ENCODE data around the gene CCDC70.
A peak's percentile ranks its signal among the peaks of the same experiment; 100 is the strongest.

The CCDC70 gene

DNA sequence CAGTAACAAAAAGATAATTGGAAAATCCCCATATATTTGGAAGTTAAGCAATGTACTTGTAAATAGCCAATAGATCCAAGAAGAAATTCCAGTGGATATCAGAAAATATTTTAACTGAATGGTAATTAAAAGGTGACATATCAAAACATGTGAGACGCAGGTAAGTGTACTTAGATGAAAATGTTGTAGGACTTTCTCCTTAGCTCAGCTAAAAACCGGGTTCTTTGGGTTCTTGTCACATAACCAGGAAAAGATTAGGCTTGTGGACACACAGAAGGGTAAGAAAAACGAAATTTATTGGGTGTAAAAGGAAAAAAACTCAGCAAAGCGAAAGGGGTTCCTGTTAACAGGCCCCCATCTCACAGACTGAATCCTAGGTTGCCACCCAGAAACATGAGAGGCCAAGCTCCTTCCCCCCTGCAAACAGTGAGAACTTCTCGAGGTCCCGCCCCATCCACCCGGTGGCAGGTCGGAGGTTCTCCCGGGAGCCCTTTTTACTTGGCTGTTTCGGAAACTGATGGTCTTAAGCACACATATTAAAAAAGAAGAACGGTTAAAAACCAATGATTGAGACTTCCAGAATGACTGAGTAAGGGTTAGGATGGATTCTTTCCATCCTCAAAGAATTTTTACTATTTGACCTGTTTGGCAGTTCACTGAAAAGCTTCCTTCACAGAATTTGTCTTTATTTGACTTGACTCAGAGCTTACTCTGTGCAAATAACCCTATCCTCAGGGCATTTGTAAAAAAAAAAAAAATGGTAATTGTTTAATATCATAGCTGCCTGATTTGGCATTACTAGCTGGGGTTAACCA is 3.1 kb upstream of the CCDC70 start:
- DNase-seq (ENCODE audit: low read depth in 2 of 2), result no peak

GRCh38 chr13:51862957-51863356 is 1.2 kb downstream of the CCDC70 start:
- DNase-seq (ENCODE audit: low read depth in 2 of 2), result no peak

GRCh38 chr13:51865838-51866237 is 4.1 kb downstream of the CCDC70 start:
- DNase-seq (ENCODE audit: low read depth in 2 of 2), result no peak

DNA sequence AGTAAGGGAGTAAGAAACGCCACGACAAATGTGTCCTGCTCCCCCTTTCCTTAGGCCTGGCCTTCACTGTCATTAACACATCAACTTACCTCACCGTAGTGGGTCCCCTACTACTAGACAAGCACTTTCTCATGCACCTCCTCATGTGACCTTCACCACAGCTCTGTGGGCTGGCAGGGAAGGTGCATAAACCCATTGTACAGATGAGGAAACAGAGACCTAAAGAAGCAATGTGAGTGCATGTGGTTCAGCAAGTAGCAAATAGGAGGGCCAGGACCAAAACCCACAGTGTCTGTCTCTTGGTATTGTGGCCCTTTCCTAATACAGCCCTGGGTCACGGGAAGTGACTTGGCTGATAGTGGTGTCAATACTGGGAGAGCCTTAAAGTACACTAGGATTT is 5.3 kb downstream of the CCDC70 start:
- no peak for DNase-seq (ENCODE audit: low read depth in 2 of 2)

GRCh38 chr13:51869916-51870315 is 8.1 kb downstream of the CCDC70 start:
- DNase-seq (ENCODE audit: low read depth in 2 of 2), result no peak

DNA sequence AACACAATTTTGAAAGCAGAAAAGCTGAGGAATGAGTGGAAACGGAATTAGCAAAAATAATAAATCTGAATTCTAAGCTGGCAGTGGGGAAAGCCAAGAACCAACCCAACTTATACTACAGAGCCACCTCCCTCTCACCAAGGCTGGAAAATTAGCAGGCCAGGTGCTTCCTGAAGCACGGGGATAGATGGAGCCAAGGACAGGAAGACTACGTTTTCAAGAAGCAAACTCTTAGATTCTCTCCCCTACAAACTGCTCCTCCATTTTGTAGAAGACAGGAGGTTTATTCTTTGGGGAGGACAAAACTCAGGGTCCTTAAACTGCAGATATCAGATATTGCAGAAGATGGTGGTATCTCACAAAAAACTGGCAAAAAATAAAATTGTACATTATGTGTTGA is 8.8 kb downstream of the CCDC70 start:
- DNase-seq (ENCODE audit: low read depth in 2 of 2), result no peak

DNA sequence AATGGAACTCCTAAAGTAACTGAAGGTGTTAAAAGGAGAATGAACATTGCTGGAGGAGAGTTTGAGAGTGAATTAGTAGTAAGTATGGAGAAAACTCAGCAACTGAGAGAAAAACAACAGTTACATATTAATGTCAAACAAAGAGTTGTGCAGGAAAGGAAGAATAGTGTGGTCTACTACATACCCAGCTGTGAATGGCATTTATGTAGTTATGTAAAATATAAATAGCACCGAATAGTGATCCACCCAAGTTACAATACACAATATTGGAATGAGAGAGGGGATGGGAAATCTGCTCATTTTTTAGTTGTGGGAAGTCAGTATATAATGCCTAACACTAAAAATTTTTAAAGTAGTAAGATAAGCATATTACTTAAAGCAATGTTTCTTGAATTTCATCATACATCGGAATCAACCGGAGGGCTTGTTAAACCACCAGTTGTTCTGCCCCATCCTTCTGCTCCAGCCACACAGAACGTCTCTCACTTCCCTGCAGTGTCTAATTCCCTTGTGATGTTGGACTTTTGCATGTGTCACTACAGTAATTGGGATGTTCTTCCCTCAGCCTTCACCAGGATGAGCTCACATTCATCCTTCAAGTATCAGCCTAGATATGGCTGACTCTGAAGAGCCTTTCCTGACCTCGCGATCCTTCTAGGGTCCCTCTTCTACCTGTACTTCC is 11.5 kb downstream of the CCDC70 start:
- no peak for DNase-seq (ENCODE audit: low read depth in 2 of 2)

DNA sequence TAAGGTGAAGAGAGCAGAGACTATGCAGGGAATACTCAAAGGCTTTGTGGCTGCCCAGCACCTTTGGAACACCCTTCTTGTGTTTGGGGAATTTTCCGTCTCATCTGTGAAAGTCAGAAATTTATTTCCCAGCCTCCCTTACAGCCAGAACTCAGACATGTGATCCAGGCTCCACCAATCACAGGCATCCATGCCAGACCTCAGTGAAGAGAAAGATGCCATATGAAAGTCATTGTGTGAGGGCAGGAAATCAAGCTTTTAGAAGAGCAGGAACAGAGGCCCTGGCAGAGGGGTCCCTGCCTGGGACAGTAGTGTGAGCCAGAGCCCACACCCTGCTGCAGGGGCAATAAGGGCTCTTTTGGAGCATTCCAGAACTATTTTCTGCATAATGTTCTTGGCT is 12.1 kb downstream of the CCDC70 start:
- DNase-seq (ENCODE audit: low read depth in 2 of 2), result no peak

DNA sequence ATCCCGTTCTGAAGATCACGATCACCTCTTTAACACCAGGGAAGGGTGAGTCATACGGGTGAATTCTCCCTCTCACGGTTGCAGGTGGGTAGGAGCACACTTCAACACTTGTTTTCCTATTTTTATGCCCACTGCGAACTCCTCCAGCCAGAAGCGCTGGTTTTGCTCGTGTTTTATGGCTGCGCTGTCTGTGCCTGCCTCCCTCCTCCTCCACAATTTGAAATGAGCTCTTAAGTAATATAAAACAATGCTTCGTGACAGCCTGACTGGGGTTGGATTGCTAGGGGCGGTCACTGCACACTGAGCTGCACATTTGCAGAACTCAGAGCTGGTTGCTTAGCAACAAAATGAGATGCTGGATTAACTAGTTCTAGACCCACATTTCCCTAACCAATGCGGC is 12.9 kb downstream of the CCDC70 start:
- no peak for DNase-seq (ENCODE audit: low read depth in 2 of 2)

DNA sequence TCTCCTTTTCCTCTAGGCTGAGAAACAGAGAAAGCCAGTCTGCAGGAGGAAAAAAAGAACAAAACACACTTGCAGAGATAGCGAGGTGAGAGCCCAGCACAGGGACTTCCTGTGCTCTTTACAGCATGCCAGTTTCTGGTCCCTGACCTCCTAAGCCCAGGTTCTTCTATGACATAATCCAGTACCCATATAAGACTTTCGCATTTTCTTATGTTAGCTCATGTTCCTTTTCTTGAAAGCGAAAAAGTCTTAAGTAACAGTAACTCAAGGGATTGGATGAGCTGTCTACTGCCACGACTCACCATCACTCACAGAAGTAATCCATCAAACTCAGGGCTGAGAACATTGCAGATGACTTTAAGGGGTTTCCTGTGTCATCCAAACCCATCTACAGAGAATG is 17.4 kb downstream of the CCDC70 start:
- no peak for DNase-seq (ENCODE audit: low read depth in 2 of 2)

DNA sequence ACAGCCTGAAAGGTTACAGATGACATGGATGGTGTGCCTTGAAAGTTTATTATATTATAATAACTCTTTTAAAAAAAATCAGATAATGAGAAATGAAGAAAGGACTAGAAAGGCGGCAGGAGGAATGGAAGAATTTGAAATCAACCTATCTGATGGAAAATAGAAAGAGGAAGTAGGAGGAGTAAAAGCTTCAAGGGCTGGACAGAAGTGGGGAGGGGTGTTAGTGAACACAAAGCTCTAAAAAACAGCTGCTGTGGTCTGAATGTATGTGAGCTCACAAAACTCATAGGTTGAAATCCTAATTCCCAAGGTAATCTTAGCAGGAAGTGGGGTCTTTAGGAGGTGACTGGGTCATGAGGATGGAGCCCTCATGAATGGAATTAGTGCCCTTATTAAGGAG is 19.5 kb downstream of the CCDC70 start:
- no peak for DNase-seq (ENCODE audit: low read depth in 2 of 2)

- DNase-seq (ENCODE audit: low read depth in 2 of 2), result no peak
Measured at GRCh38 chr13:51882570-51883225, 20.9 kb downstream of the CCDC70 start.

GRCh38 chr13:51883226-51883600 is 21.4 kb downstream of the CCDC70 start:
- no peak for DNase-seq (ENCODE audit: low read depth in 2 of 2)

- DNase-seq (ENCODE audit: low read depth in 2 of 2), result no peak
Measured at GRCh38 chr13:51885651-51886050, 23.9 kb downstream of the CCDC70 start.

DNA sequence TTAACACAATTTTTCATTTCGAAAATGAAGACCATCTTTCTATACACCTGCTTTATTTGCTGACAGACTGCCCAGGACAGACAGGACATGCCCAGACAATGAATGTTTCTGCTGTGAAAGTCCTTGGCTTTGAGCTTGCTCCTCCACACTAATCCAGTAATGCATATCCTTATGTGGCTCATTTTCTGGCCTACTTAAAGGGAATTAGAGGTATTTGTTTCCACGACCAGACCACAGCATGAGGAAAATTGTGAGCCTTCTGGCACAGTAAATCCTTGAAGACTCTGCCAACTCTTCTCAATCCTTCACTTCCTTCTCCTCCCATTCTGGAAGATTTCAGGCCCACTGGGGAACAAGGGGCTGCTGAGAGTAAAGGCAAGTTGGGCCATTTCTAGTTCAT is 25.7 kb downstream of the CCDC70 start:
- no peak for DNase-seq (ENCODE audit: low read depth in 2 of 2)

GRCh38 chr13:51892657-51893056 is 30.9 kb downstream of the CCDC70 start:
- no peak for DNase-seq (ENCODE audit: low read depth in 2 of 2)

DNA sequence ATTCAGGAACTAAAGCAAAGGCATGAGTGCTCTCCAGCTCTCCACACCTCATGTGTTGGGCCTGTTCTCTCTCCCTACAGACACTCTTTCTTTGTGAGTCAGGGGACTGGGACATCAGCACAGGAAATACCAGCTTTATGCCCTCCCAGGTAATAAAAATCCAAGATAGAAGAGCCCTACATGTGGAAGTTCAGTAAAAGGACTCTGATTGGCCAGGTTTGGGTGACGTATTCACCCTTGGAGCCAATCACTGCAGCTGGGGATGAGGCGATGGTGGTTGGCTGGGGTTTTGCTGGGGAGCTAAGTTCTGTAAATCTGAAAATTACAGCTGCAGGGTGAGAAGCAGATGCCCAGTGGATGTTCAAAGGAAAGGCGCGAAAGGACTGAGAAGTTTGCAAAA is 32.5 kb downstream of the CCDC70 start:
- no peak for DNase-seq (ENCODE audit: low read depth in 2 of 2)

DNA sequence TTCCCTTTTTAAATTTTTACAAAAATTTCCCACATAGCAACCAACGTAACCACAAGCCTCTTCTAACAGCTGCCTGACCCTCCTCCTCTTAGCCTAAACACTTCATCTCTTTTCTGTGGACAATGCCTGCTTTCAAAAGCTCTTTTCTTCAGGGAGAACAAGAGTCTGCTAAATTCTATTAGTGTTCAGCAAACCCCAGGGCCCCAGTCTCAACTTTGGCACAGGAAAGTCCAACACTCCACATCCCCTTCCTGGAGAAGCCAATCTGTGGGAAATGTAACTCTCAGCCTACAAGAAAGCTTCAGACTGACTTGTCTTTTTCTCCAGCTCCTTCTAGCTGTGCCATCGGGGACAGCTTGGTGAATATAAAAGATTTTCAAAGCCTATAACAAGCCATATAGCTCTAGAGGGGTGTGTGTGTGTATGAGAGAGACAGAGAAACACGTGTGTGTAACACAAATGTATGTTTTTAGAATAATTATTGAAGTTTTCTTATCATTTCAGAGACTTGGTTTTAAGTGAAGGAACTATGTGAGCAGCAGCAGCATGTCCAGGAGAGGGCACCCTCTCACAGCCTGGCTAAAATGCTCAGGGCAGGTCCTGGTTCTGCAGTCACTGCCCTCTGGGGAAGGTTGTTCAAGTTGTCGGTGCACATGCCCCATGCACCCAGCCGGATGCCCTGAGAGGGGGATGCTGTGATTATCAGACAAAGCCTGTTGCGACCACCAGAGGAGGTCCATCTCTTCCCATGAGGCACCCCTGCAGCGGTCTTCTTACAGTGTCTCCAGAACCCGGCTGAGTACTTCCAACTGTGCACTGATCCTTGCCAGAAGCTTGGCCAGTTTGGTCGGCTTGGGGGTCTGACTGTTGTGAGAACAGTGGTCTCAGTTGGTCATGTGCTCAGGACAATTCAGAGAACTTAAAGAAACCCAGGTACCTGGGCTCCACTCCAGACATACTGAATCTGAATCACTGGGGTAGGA is 34.4 kb downstream of the CCDC70 start:
- peak; percentile 7 to 11 for DNase-seq (ENCODE audit: low read depth in 2 of 2)

DNA sequence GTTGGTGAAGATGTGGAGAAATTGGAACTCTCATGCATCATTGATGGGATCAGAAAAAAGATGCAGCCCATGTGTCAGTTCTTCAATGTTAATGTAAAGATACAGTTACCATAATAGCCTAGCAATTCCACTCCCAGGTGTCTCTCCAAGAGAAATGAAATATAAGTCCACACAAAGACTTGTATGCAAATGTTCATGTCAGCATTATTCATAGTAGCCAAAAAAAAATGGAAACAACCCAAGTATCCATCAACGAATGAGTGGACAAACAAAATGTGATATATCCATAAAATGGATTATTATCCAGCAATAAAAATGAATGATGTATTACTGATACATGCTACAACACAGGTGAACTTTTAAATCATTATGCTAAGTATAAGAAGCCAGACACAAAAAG is 38.7 kb downstream of the CCDC70 start:
- DNase-seq (ENCODE audit: low read depth in 2 of 2), result no peak

DNA sequence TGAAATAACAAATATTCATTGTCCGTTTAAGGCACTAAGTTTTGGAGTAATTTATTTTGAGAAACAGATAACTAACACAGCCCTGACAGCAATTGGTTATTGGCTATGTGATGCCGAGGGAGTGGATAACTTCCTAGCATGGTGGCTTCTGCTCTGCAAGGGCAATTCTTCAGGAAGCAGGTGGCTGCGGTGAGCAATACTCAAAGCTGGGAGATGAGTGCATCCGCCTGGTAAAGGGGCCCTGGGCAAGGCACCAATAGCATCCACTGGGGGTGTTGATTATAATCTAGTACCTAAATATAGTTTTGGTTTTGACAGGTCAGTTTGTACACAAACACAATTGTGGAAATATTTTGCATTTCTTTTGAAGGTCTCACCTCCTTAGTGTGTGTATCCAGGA is 41.0 kb downstream of the CCDC70 start:
- no peak for DNase-seq (ENCODE audit: low read depth in 2 of 2)

GRCh38 chr13:51905787-51906186 is 44.0 kb downstream of the CCDC70 start:
- no peak for DNase-seq (ENCODE audit: low read depth in 2 of 2)

- DNase-seq (ENCODE audit: low read depth in 2 of 2), result no peak
Measured at GRCh38 chr13:51906581-51906980, 44.8 kb downstream of the CCDC70 start.
